GM18508 (cell line): Measurements from ENCODE around the gene ETDB.
"Not testable (repeated sequence)": the region's sequence is repeated elsewhere in the genome, so short reads cannot be mapped to it uniquely, and the experiment has no call there.

Experiments used
- ATAC-seq: cut with Tn5 transposase; IDR thresholded peaks from one replicate; pipeline ENCODE4 v1.9.1; 2021; ENCODE audit warnings: moderate number of reproducible peaks; ENCODE audit not compliant: insufficient read depth, unreplicated experiment

The ETDB gene

DNA sequence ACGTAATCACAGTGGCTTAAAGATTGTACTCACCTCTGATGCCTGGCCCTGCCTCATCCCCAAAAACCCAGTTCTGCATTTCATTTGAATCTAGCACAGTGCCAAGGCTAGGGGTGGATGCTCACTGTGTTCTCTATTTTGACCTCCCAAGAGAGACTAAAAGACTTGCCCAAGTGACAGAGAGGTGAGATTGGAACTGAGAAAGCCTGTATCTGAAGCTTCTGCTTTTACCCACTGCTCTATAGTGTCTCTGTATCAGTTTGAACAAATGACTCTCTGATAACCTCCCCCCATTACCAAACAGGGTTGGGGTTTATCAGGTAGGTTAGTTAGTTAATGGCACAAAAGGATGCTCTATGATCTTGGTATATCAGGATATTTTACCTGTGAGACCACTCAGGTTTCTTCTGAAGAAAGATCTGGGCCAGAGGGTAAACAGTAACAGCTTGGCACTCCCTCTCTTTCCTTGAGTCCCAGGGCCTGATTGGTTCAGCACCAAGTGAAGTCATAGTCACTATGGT, at the start of gene ETDB:
ETDB (minus strand) TSS at position 471 of the 521 bp plus-strand sequence. CDS start 1,265 bp downstream, outside the sequence.
- ATAC-seq: not testable (repeated sequence)

DNA sequence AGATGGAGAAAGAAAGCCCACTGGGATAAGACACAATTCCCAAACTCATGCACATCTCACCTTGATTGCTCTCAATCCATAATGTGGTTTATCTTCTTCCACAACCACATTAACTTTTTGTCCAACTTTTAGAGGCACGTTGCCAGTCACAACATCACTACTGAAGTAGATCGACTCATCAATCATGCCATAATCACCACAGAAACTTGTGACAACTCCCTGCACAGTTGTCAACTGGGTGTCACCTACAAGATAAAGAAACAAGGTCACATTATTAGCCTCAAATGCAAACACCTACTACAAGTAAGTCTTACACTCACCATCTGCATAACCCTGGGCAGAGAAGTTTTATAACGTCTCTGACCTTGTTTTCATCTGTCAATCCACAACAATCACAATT, 49.2 kb upstream of the ETDB start:
- not testable (repeated sequence) for ATAC-seq

GRCh38 chrX:135168486-135168885, 48.2 kb upstream of the ETDB start:
- no peak for ATAC-seq

DNA sequence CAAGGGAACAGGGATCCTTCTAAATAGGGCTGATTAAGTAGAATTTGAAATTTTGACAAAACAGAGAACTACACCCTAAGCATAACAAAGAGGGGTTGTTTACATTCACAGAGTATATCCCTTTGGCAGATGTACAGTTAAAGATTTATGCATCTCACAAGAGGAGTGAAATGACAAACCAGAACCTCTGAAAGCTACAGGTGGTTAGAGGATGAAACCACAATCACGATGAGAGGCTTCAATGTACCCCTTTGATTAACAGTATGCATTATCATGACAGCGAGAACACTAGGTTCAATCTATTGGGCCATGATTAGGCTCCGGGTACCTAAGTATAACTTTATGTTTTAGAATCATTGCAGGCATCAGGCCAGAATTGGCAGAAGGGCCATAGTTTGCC, 34.4 kb upstream of the ETDB start:
- not testable (repeated sequence) for ATAC-seq

DNA sequence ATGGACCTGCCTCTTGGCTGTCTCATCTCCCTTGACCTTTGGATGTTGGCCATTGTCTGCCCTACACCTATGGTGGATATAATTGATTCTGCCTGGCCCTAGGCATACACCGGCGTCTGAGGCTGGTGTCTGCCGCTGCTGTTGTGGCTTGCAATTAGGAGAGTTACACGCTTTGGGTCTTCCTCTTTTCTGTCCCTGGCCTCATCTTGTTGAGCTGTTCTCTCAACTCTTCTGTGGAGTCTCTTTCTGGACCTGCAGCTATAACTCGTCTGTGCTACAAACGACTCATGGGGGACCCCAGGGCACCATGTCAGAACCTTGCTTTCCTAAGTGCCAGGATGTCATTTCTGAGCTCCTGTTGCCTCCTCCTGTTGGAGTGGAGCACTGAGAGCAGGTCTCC, 5.8 kb upstream of the ETDB start:
- ATAC-seq: not testable (repeated sequence)

DNA sequence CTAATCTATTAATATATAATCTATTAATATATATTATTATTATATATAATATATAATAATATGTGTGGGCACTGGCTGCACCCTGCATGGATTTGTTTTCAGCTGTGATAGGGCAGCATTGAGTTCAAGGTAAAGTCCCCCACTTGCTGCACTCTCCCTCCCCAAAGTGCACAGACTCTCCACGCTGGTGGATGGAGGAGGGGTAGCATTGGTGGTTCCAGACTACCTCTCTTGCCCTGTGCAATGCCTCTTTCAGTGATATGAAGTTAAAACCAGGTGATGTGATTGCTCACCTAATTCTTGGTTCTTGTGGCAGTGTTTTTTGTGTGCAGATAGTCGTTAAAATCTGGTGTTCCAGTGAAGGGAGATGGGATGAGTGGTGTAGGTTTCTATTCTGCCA, 4.3 kb downstream of the ETDB start:
- not testable (repeated sequence) for ATAC-seq

GRCh38 chrX:135114392-135114791, 5.9 kb downstream of the ETDB start:
- ATAC-seq: peak; percentile 88

DNA sequence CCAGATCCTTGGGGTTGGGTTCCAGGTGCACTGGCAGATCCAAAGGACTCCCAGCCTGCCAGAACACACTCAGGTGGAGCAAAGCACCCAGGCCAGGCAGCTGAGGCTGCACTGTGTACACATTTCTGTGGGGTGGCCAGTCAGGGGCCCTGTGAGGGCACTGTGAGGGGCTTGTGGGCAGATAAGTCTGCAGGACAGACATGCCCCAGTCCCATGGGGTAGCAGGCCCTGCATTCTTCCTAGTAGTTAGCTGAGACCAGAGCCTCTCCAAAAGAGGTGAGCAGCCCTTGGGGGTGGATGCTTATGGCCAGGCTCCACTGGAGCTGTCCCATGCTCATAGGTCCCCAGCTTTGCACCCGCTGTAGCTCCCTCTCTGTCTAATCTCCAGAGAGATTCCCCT, 7.6 kb downstream of the ETDB start:
- ATAC-seq: no peak

GRCh38 chrX:135112096-135112729, 8.1 kb downstream of the ETDB start:
- ATAC-seq: peak; percentile 41

GRCh38 chrX:135109554-135109953, 10.8 kb downstream of the ETDB start:
- ATAC-seq: no peak

GRCh38 chrX:135099493-135099783, 20.9 kb downstream of the ETDB start:
- ATAC-seq: no peak

GRCh38 chrX:135097196-135097744, 23.1 kb downstream of the ETDB start:
- not testable (repeated sequence) for ATAC-seq

- ATAC-seq: no peak
Observed at GRCh38 chrX:135095715-135096114, 24.6 kb downstream of the ETDB start.

DNA sequence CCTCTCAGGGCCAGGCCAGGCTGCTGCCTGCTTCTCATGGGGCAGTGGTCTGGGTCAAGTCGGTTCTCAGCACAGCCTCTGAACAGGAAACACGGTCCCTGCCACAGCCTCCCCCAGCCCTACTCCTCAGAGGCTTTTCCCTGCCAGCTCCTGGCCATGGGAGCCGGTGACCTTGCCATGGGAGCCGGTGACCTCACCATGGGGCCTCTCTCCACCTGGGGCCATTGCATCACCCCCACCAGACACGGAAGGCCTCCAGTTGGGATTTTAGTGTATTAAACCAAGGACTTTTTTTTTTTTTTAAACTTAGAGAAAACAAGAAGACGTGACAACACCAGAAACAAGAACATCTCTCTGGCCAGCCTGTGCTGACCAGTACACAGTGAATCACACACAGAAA, 25.6 kb downstream of the ETDB start:
- ATAC-seq: no peak

GRCh38 chrX:135089126-135089525, 31.2 kb downstream of the ETDB start:
- ATAC-seq: no peak

GRCh38 chrX:135087867-135088266, 32.5 kb downstream of the ETDB start:
- no peak for ATAC-seq

GRCh38 chrX:135086197-135086854, 34.0 kb downstream of the ETDB start:
- ATAC-seq: peak; percentile 72

- ATAC-seq: no peak
Observed at GRCh38 chrX:135081693-135082404, 38.5 kb downstream of the ETDB start.
